ENCODE measurements around the gene HPRT1.

HPRT1 gene

GRCh38 chrX:134543288-134543687 is 83.3 kb downstream of the HPRT1 start:
- no peak for DNase-seq (ENCODE audit: low read depth in 2 of 2)

GRCh38 chrX:134544135-134544512 is 84.2 kb downstream of the HPRT1 start:
- DNase-seq (ENCODE audit: low read depth in 2 of 2) = no peak

GRCh38 chrX:134544513-134545151 is 84.7 kb downstream of the HPRT1 start:
- DNase-seq (ENCODE audit: low read depth in 2 of 2) = no peak

GRCh38 chrX:134545510-134545909 is 85.5 kb downstream of the HPRT1 start:
- no peak for DNase-seq (ENCODE audit: low read depth in 2 of 2)

- no peak for DNase-seq (ENCODE audit: low read depth in 2 of 2)
Measured at GRCh38 chrX:134546187-134546586, 86.2 kb downstream of the HPRT1 start.

GRCh38 chrX:134547047-134547679 is 87.2 kb downstream of the HPRT1 start:
- DNase-seq (ENCODE audit: low read depth in 2 of 2) = no peak

GRCh38 chrX:134548257-134549201 is 88.6 kb downstream of the HPRT1 start:
- no peak for DNase-seq (ENCODE audit: low read depth in 2 of 2)

All from stimulated activated CD8-positive, alpha-beta memory T cell treated with anti-CD3 and anti-CD28 coated beads, Interleukin-2, amount 100 ng/mL, for 1 hour (primary cell).